ENCODE data around the gene TYMS. TPM values are rescaled to one million over a fixed set of nuclear protein-coding genes. Genes with fewer than 3 reads are reported as not detected.

The TYMS gene
- total and polyA plus RNA-seq, 2 experiments from 2014 or later: 16.8 to 72.8 TPM

DNA sequence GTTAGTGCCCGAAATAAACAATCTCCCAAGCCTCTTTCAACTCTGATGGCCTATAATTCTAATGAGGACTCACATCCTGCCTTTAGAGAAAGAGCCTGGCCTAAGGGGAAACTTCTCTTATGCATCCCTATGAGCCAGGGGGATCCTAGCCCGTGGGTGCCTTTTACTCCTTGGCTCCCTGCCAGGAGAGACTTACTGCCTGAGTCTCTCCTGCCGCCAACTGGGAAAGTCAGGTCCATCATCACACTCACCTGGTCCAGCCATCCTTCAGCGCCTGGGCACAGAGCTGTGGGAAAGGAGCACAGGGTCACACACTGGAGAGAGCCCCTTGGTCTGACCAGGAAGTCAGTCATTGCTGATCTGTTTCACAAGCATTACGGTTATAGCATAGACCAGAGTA lies 30.9 kb downstream of the TYMS start:
- Histone ChIP-seq H3K27ac (no peak overlapping the region), H2AFZ (no peak overlapping the region), H3K4me1 (ENCODE audit: insufficient read depth) (no peaks in the 10 kb centered on the region), H3K9me2 (ENCODE audit: insufficient read depth) (no peaks in the 10 kb centered on the region), H3K4me3 (no peak overlapping the region), H3K4me2 (ENCODE audit: unreplicated experiment) (no peak overlapping the region), H3K36me3 (ENCODE audit: low read depth) (0 out of 2 replicates have a peak, but pooled peaks cover 5% of the 10 kb centered on the region), H3F3A (ENCODE audit: insufficient read depth) (no peaks in the 10 kb centered on the region), H3K9me3 (ENCODE audit: low read depth) (no peaks in the 10 kb centered on the region), H3K79me2 (ENCODE audit: insufficient read depth) (no peaks in the 10 kb centered on the region), H3K9ac (no peak overlapping the region), H3K27me3 (replicated peaks; ENCODE audit: insufficient read depth) (no peaks in the 10 kb centered on the region), H4K20me1 (ENCODE audit: insufficient read depth) (no peaks in the 10 kb centered on the region)
- WGBS, 2 experiments (ENCODE audit: low coverage in 1 of 2, low lambda C conversion rate in 2 of 2, missing lambda C conversion rate in 2 of 2): 77 to 84% methylated on average over 5 of the region's 5 CpGs
- no peak for DNase-seq
- in situ Hi-C loops (cut with MboI): no loop called here
- TF ChIP-seq EZH2 (IDR thresholded peaks at IDR 0.05; ENCODE audit: insufficient read depth, poor library complexity, severe bottlenecking) (no peak), EZH2phosphoT487 (IDR thresholded peaks at IDR 0.05; ENCODE audit: insufficient read depth, low read depth) (no peak)

DNA sequence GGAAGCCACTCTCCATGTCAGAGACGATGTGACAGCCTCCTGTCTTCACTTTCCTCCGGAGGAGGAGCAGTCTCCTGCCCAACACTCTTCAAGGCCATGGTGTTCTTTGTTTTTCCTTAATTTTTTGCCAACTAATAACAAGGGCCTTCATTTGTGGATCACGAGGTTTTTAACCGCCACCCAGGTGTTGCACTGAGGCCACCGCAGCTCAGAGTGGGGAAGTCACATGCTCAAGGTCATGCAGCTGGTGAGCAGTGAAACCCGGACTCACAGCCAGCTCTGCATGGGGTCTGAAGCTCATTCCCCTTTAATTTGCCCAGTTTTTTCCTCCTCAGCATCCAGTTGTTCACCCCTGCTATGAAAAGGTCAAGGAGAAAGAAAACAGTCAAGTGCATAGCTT lies 35.4 kb downstream of the TYMS start:
- Histone ChIP-seq H3K27ac (no peak overlapping the region), H3K4me1 (ENCODE audit: insufficient read depth) (no peaks in the 10 kb centered on the region), H3K9me2 (ENCODE audit: insufficient read depth) (no peaks in the 10 kb centered on the region), H3K36me3 (ENCODE audit: low read depth) (0 out of 2 replicates have a peak, but pooled peaks cover 5% of the 10 kb centered on the region), H4K20me1 (ENCODE audit: insufficient read depth) (no peaks in the 10 kb centered on the region), H3K27me3 (replicated peaks; ENCODE audit: insufficient read depth) (no peaks in the 10 kb centered on the region), H3K4me2 (ENCODE audit: unreplicated experiment) (no peak overlapping the region), H3K79me2 (ENCODE audit: insufficient read depth) (no peaks in the 10 kb centered on the region), H3K4me3 (no peak overlapping the region), H3K9me3 (ENCODE audit: low read depth) (no peaks in the 10 kb centered on the region), H2AFZ (no peak overlapping the region), H3F3A (ENCODE audit: insufficient read depth) (no peaks in the 10 kb centered on the region), H3K9ac (no peak overlapping the region)
- WGBS, 2 experiments (ENCODE audit: low coverage in 1 of 2, low lambda C conversion rate in 2 of 2, missing lambda C conversion rate in 2 of 2): 83 to 89% methylated on average over 6 of the region's 6 CpGs
- in situ Hi-C loops (cut with MboI): no loop called here
- no peak for TF ChIP-seq EZH2phosphoT487 (IDR thresholded peaks at IDR 0.05; ENCODE audit: insufficient read depth, low read depth)
- DNase-seq: no peak

DNA sequence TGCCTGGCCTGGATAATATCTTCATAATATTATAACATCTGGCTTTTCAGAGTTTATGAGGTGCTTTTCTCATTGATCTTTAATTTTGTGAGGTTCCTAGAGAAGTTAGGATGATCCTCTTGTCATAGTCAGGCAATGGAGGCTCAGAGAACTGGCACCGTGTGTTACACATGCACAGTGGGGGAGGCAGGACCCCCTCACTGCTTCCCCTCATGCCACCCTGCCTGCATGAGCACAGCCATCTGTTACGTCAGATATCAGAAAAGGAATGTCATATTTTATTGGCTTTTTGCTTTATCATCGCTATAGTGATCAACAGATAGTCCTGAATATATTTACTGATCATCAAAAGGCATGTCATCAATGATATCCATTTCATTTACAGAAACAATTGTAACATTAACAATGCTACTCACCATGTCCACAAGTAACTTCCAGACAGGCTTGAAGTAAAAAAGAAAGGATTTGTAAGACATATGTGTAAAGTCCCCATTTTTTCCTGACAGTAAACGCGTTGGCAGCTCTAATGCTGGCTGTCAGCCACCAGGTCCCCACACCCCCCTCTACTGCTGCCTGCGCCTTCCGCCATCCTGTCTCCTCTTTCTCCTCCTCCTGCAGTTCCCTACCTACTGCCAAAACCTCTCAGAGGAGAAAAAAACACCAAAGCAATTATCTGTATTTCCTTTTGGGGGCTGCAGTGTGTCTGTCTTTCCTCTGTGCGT lies 36.2 kb downstream of the TYMS start:
- no peaks in the 10 kb centered on the region for H3K27me3 ChIP-seq (replicated peaks; ENCODE audit: insufficient read depth)
- in situ Hi-C loops (cut with MboI): no loop called here
- no peak overlapping the region for H2AFZ ChIP-seq
- WGBS, 2 experiments (ENCODE audit: low coverage in 1 of 2, low lambda C conversion rate in 2 of 2, missing lambda C conversion rate in 2 of 2): 80 to 81% methylated on average over 8 of the region's 8 CpGs
- H3K4me3 ChIP-seq: no peak overlapping the region
- H3K36me3 ChIP-seq (ENCODE audit: low read depth): 0 out of 2 replicates have a peak, but pooled peaks cover 5% of the 10 kb centered on the region
- H3K9me3 ChIP-seq (ENCODE audit: low read depth): no peaks in the 10 kb centered on the region
- no peak overlapping the region for H3K9ac ChIP-seq
- H3K27ac ChIP-seq: no peak overlapping the region
- H3K4me1 ChIP-seq (ENCODE audit: insufficient read depth): no peaks in the 10 kb centered on the region
- H3K9me2 ChIP-seq (ENCODE audit: insufficient read depth): no peaks in the 10 kb centered on the region
- H3F3A ChIP-seq (ENCODE audit: insufficient read depth): no peaks in the 10 kb centered on the region
- H4K20me1 ChIP-seq (ENCODE audit: insufficient read depth): no peaks in the 10 kb centered on the region
- DNase-seq: no peak
- TF ChIP-seq EZH2phosphoT487 (IDR thresholded peaks at IDR 0.05; ENCODE audit: insufficient read depth, low read depth) (no peak), EZH2 (IDR thresholded peaks at IDR 0.05; ENCODE audit: insufficient read depth, poor library complexity, severe bottlenecking) (no peak)
- H3K4me2 ChIP-seq (ENCODE audit: unreplicated experiment): no peak overlapping the region
- no peaks in the 10 kb centered on the region for H3K79me2 ChIP-seq (ENCODE audit: insufficient read depth)

DNA sequence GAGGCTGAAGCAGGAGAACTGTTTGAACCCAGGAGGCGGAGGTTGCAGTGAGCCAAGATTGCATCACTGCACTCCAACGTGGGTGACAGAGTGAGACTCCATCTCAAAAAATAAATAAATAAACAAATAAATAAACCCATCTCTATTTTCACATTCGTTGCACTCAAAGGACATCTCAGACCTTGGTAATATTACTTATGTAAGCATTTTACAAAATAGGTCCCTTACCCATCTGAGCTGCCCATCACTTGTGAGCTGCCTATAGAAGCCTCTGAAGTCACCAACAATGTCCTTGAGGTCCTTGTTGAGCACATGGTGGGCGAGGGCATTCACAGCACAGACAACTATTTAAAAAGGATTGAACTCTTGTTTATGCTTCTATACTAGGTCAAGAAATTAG lies 39.6 kb downstream of the TYMS start:
- Histone ChIP-seq H3K79me2 (ENCODE audit: insufficient read depth) (peaks cover 5% of the 10 kb centered on the region; the same call in 1 of the 2 replicates), H3K27me3 (replicated peaks; ENCODE audit: insufficient read depth) (no peaks in the 10 kb centered on the region), H3K36me3 (ENCODE audit: low read depth) (no peaks in the 10 kb centered on the region), H3F3A (ENCODE audit: insufficient read depth) (no peaks in the 10 kb centered on the region), H3K4me1 (ENCODE audit: insufficient read depth) (peaks cover 13% of the 10 kb centered on the region), H3K9me2 (ENCODE audit: insufficient read depth) (no peaks in the 10 kb centered on the region), H3K9me3 (ENCODE audit: low read depth) (no peaks in the 10 kb centered on the region), H4K20me1 (ENCODE audit: insufficient read depth) (no peaks in the 10 kb centered on the region), H3K9ac (no peak overlapping the region), H3K4me3 (no peak overlapping the region), H3K4me2 (ENCODE audit: unreplicated experiment) (no peak overlapping the region), H2AFZ (no peak overlapping the region), H3K27ac (no peak overlapping the region)
- TF ChIP-seq EZH2phosphoT487 (IDR thresholded peaks at IDR 0.05; ENCODE audit: insufficient read depth, low read depth) (no peak), EZH2 (IDR thresholded peaks at IDR 0.05; ENCODE audit: insufficient read depth, poor library complexity, severe bottlenecking) (no peak)
- no peak for DNase-seq
- 96 to 97% methylated on average over 4 of the region's 4 CpGs for WGBS, 2 experiments (ENCODE audit: low coverage in 1 of 2, low lambda C conversion rate in 2 of 2, missing lambda C conversion rate in 2 of 2)
- in situ Hi-C loops (cut with MboI): no loop called here

Data from GM23248 (cell line).